Skeletal muscle tissue (tissue), 4 donors: ENCODE measurements around the gene RUFY3. TPM values are rescaled to one million over a fixed set of nuclear protein-coding genes. Genes with fewer than 3 reads are reported as not detected.
"Not testable (repeated sequence)": the region's sequence is repeated elsewhere in the genome, so short reads cannot be mapped to it uniquely, and the experiment has no call there.

Source experiments
- H3K27ac ChIP-seq: one replicate; pipeline ENCODE4 v1.7.0; 2013; ENCODE audit warnings: mild to moderate bottlenecking, low read depth, low read length, inconsistent platforms
- H3K27me3 ChIP-seq, 3 donors: one replicate each; pipeline ENCODE4 v1.7.0; 2013; ENCODE audit warnings: low read length in 3 of 3; ENCODE audit not compliant: control insufficient read depth in 3 of 3, insufficient read depth in 3 of 3
- H3K36me3 ChIP-seq, 3 donors: one replicate each; pipeline ENCODE4 v1.7.0; 2013; ENCODE audit warnings: low read length in 3 of 3; ENCODE audit not compliant: control insufficient read depth in 3 of 3, insufficient read depth in 3 of 3
- H3K4me1 ChIP-seq, 3 donors: one replicate each; pipeline ENCODE4 v1.7.0; 2013; ENCODE audit warnings: low read length in 3 of 3, mild to moderate bottlenecking in 3 of 3; ENCODE audit not compliant: control insufficient read depth in 3 of 3, insufficient read depth in 3 of 3
- H3K4me3 ChIP-seq, 3 donors: one replicate each; pipeline ENCODE4 v1.7.0; 2013; ENCODE audit warnings: low read length in 3 of 3
- H3K9ac ChIP-seq, 3 donors: one replicate each; pipeline ENCODE4 v1.7.0; 2013; ENCODE audit warnings: low read length in 3 of 3, mild to moderate bottlenecking in 3 of 3, moderate library complexity in 2 of 3, low read depth in 1 of 3
- H3K9me3 ChIP-seq, 3 donors: one replicate each; pipeline ENCODE4 v1.7.0; 2013; ENCODE audit warnings: low read length in 3 of 3; ENCODE audit not compliant: control insufficient read depth in 3 of 3
- total RNA-seq: library from RNA; depleted of rRNA; stranded (reverse); fragments of >200 nt; gene quantifications from one replicate; pipeline ENCODE4 v1.2.3, GENCODE V29; 2014
- donor health status: Osteomylitis.

RUFY3 gene
- total RNA-seq, 1 donor from 2014 or later: 60.0 TPM

- Histone ChIP-seq H3K4me3 (no peak overlapping the region), H3K9me3 (no peaks in the 10 kb centered on the region)
Measured at GRCh38 chr4:70761276-70761816, 39.6 kb downstream of the RUFY3 start.

GRCh38 chr4:70765368-70765767 is 43.6 kb downstream of the RUFY3 start:
- Histone ChIP-seq H3K27me3 (no peaks in the 10 kb centered on the region), H3K9ac (no peak overlapping the region), H3K36me3 (peaks cover 7 to 38% (median 32%) of the 10 kb centered on the region in 3 donors), H3K4me1 (no peaks in the 10 kb centered on the region), H3K9me3 (no peaks in the 10 kb centered on the region), H3K27ac (no peak overlapping the region), H3K4me3 (no peak overlapping the region)

More at GRCh38 chr4:70761276-70761816, 39.6 kb downstream of the RUFY3 start:
- H3K4me1 ChIP-seq: no peaks in the 10 kb centered on the region
- H3K27me3 ChIP-seq: no peaks in the 10 kb centered on the region
- no peak overlapping the region for H3K27ac ChIP-seq
- peaks cover 7 to 26% (median 10%) of the 10 kb centered on the region in 3 donors for H3K36me3 ChIP-seq
- H3K9ac ChIP-seq: no peak overlapping the region

GRCh38 chr4:70768301-70768948 is 46.7 kb downstream of the RUFY3 start:
- Histone ChIP-seq H3K27ac (no peak overlapping the region), H3K36me3 (peaks cover 7 to 31% (median 27%) of the 10 kb centered on the region in 3 donors), H3K27me3 (no peaks in the 10 kb centered on the region), H3K4me1 (no peaks in the 10 kb centered on the region), H3K9me3 (no peaks in the 10 kb centered on the region), H3K4me3 (no peak overlapping the region), H3K9ac (no peak overlapping the region)

- not testable (repeated sequence) for H3K9me3 ChIP-seq, H3K9ac ChIP-seq, H3K4me1 ChIP-seq, H3K4me3 ChIP-seq, H3K27me3 ChIP-seq, H3K27ac ChIP-seq
- H3K36me3 ChIP-seq: peaks cover 4 to 28% (median 21%) of the 10 kb centered on the region in 3 donors
Measured at GRCh38 chr4:70769396-70769795, 47.6 kb downstream of the RUFY3 start.

GRCh38 chr4:70772929-70773555 is 51.3 kb downstream of the RUFY3 start:
- H3K9me3 ChIP-seq: no peaks in the 10 kb centered on the region
- peaks cover 0 to 32% (median 14%) of the 10 kb centered on the region in 3 donors for H3K36me3 ChIP-seq
- H3K27ac ChIP-seq: no peak overlapping the region
- H3K4me3 ChIP-seq: no peak overlapping the region
- no peak overlapping the region for H3K9ac ChIP-seq
- no peaks in the 10 kb centered on the region for H3K27me3 ChIP-seq
- H3K4me1 ChIP-seq: no peaks in the 10 kb centered on the region

GRCh38 chr4:70778888-70779422 is 57.2 kb downstream of the RUFY3 start:
- Histone ChIP-seq H3K4me1 (no peaks in the 10 kb centered on the region), H3K9me3 (no peaks in the 10 kb centered on the region), H3K9ac (no peak overlapping the region), H3K27me3 (no peaks in the 10 kb centered on the region), H3K27ac (no peak overlapping the region), H3K4me3 (no peak overlapping the region), H3K36me3 (peaks cover 4 to 31% (median 25%) of the 10 kb centered on the region in 3 donors)

GRCh38 chr4:70783096-70783495 is 61.3 kb downstream of the RUFY3 start:
- Histone ChIP-seq H3K4me3 (no peak overlapping the region), H3K4me1 (no peaks in the 10 kb centered on the region), H3K27me3 (no peaks in the 10 kb centered on the region), H3K27ac (no peak overlapping the region), H3K9me3 (no peaks in the 10 kb centered on the region), H3K9ac (no peak overlapping the region), H3K36me3 (peaks cover 4 to 36% (median 28%) of the 10 kb centered on the region in 3 donors)

- H3K27ac ChIP-seq: no peak overlapping the region
- no peaks in the 10 kb centered on the region for H3K4me1 ChIP-seq
- H3K36me3 ChIP-seq: peaks cover 6 to 45% (median 38%) of the 10 kb centered on the region in 3 donors
- no peak overlapping the region for H3K4me3 ChIP-seq
- no peak overlapping the region for H3K9ac ChIP-seq
- H3K27me3 ChIP-seq: no peaks in the 10 kb centered on the region
- no peaks in the 10 kb centered on the region for H3K9me3 ChIP-seq
Measured at GRCh38 chr4:70787496-70787895, 65.7 kb downstream of the RUFY3 start.

- Histone ChIP-seq H3K9me3 (no peaks in the 10 kb centered on the region), H3K27me3 (no peaks in the 10 kb centered on the region), H3K9ac (no peak overlapping the region), H3K27ac (no peak overlapping the region), H3K36me3 (peaks cover 6 to 44% (median 43%) of the 10 kb centered on the region in 3 donors), H3K4me3 (no peak overlapping the region), H3K4me1 (no peaks in the 10 kb centered on the region)
Measured at GRCh38 chr4:70788733-70789132, 67.0 kb downstream of the RUFY3 start.

GRCh38 chr4:70793626-70794025 is 71.9 kb downstream of the RUFY3 start:
- no peak overlapping the region for H3K27ac ChIP-seq
- H3K36me3 ChIP-seq: peaks cover 9 to 54% (median 53%) of the 10 kb centered on the region in 3 donors
- H3K27me3 ChIP-seq: no peaks in the 10 kb centered on the region
- H3K4me3 ChIP-seq: no peak overlapping the region
- no peaks in the 10 kb centered on the region for H3K4me1 ChIP-seq
- H3K9ac ChIP-seq: no peak overlapping the region
- no peaks in the 10 kb centered on the region for H3K9me3 ChIP-seq
